ENCODE results near the gene PSMF1. TPM values are rescaled to one million over a fixed set of nuclear protein-coding genes. Genes with fewer than 3 reads are reported as not detected.

Gene PSMF1
- total and polyA plus RNA-seq, 2 of the 13 experiments (the other 11 are each of a cell fraction or from before 2014, with no cell fraction given): 82.5 to 86.0 TPM

GRCh38 chr20:1108437-1108920, 9.9 kb upstream of the PSMF1 start:
- DNase-seq (ENCODE audit: low spot score) (peak; percentile 60), FAIRE-seq (peak; percentile 96), ATAC-seq (peak; percentile 96)
- ChIA-PET CTCF (ENCODE audit: low intra/inter-chr PET ratio, low total read pairs) (interaction anchor here (2.1 to 2.4 kb wide), 2 partner anchors 77 to 104 kb away, joined by 12 to 17 read pairs; partner anchors contain the start of gene TMEM74B), POLR2A (interaction anchor here (1.2 kb wide), 1 partner anchor 10 kb away, joined by 3 read pairs; the partner anchor contains the start of gene PSMF1)
- H3K27ac ChIP-seq (ENCODE audit: extremely low read length, insufficient read depth, low read length): no peak overlapping the region
- no peak overlapping the region for H3K9ac ChIP-seq (ENCODE audit: insufficient read depth, low read depth, low read length)
- no peaks in the 10 kb centered on the region for H3K4me1 ChIP-seq (ENCODE audit: insufficient read depth, low read length)
- no peaks in the 10 kb centered on the region for H3K36me3 ChIP-seq (replicated peaks in 1 of 2; ENCODE audit: control insufficient read depth in 1 of 2, insufficient read depth in 2 of 2, low read length in 2 of 2)
- H3K9me3 ChIP-seq (ENCODE audit: low read length): no peaks in the 10 kb centered on the region
- intact Hi-C loops (cut with micrococcal nuclease; ENCODE audit: unreplicated experiment): loop anchor here (1.0 to 5.0 kb wide), 3 partner anchors 78 to 291 kb away; no protein-coding TSS in a partner anchor
- 22% methylated on average over 5 of the region's 5 CpGs for WGBS (ENCODE audit: low lambda C conversion rate)
- H3K79me2 ChIP-seq (ENCODE audit: insufficient read depth, low read length): no peaks in the 10 kb centered on the region
- no peaks in the 10 kb centered on the region for H3K27me3 ChIP-seq (ENCODE audit: control insufficient read depth in 1 of 2, insufficient read depth in 2 of 2, low read length in 2 of 2)
- in situ Hi-C loops (cut with HindIII; ENCODE audit: extremely low pct_ligation_motif_present, low pct_unique_long_range_greater_than_20kb): loop anchor here (10.0 kb wide), 1 partner anchor 294 kb away; no protein-coding TSS in a partner anchor
- H2AFZ ChIP-seq (ENCODE audit: low read length): no peak overlapping the region
- BruUV-seq (replicated peaks): no TSS peak
- H3K4me3 ChIP-seq (replicated peaks in 1 of 3; ENCODE audit: insufficient read depth in 1 of 3, low read depth in 2 of 3, low read length in 3 of 3): no peak overlapping the region
- H4K20me1 ChIP-seq (ENCODE audit: insufficient read depth, low read length): no peaks in the 10 kb centered on the region
- no peak overlapping the region for H3K4me2 ChIP-seq (ENCODE audit: low read depth, low read length)
- TF ChIP-seq ZNF652 (CRISPR knock-in tag; IDR thresholded peaks at IDR 0.05; ENCODE audit: borderline replicate concordance, low read depth) (0 out of 2 replicates have a peak, but pooled peaks have one; percentile 29), ZFP62 (CRISPR knock-in tag; IDR thresholded peaks at IDR 0.05) (no peak), MED1 (CRISPR knock-in tag; IDR thresholded peaks at IDR 0.05) (0 out of 2 replicates have a peak, but pooled peaks have one; percentile 9), THAP11 (CRISPR knock-in tag; IDR thresholded peaks at IDR 0.05) (0 out of 2 replicates have a peak, but pooled peaks have one; percentile 23), HOXA3 (CRISPR knock-in tag; IDR thresholded peaks at IDR 0.05) (peak; percentile 58), SMYD3 (CRISPR knock-in tag; IDR thresholded peaks at IDR 0.05) (no peak), ZNF616 (CRISPR knock-in tag; IDR thresholded peaks at IDR 0.05; ENCODE audit: low read depth) (no peak), FOXP4 (CRISPR knock-in tag; IDR thresholded peaks at IDR 0.05) (no peak), ZNF124 (CRISPR knock-in tag; IDR thresholded peaks at IDR 0.05) (no peak), SALL1 (CRISPR knock-in tag; IDR thresholded peaks at IDR 0.05) (peak; percentile 68), PTBP1 (IDR thresholded peaks at IDR 0.05; ENCODE audit: low read depth, low read length, poor library complexity, severe bottlenecking) (no peak), SAP130 (CRISPR knock-in tag; IDR thresholded peaks at IDR 0.05; ENCODE audit: low read depth) (no peak), HNRNPH1 (optimal IDR thresholded peaks at IDR 0.05; ENCODE audit: low read depth, low read length) (peak; percentile 38), THRA (CRISPR knock-in tag; IDR thresholded peaks at IDR 0.05; ENCODE audit: borderline replicate concordance) (no peak), LCORL (IDR thresholded peaks at IDR 0.05) (no peak), LCORL (CRISPR knock-in tag; IDR thresholded peaks at IDR 0.05) (peak; percentile 31; the same call in 1 of the 2 replicates), STAG1 (CRISPR knock-in tag; IDR thresholded peaks at IDR 0.05) (peak; percentile 80), ZNF605 (CRISPR knock-in tag; IDR thresholded peaks at IDR 0.05) (peak; percentile 46; the same call in 1 of the 2 replicates), TEAD3 (CRISPR knock-in tag; optimal IDR thresholded peaks at IDR 0.05; ENCODE audit: borderline replicate concordance) (peak; percentile 15), MAFK (conservative IDR thresholded peaks at IDR 0.05 in 1 of 2, IDR thresholded peaks at IDR 0.05 in 1 of 2; ENCODE audit: low read length in 2 of 2) (no peak), MED8 (CRISPR knock-in tag; IDR thresholded peaks at IDR 0.05; ENCODE audit: insufficient replicate concordance) (no peak), PHF8 (CRISPR knock-in tag; IDR thresholded peaks at IDR 0.05) (no peak)
- TF ChIP-seq, protein P1, sequence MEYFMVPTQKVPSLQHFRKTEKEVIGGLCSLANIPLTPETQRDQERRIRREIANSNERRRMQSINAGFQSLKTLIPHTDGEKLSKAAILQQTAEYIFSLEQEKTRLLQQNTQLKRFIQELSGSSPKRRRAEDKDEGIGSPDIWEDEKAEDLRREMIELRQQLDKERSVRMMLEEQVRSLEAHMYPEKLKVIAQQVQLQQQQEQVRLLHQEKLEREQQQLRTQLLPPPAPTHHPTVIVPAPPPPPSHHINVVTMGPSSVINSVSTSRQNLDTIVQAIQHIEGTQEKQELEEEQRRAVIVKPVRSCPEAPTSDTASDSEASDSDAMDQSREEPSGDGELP (IDR thresholded peaks at IDR 0.05; ENCODE audit: borderline replicate concordance, low read depth): 0 out of 2 replicates have a peak, but pooled peaks have one; percentile 18
